BJ (cell line): ENCODE measurements around the gene IMPG2. TPM values are rescaled to one million over a fixed set of nuclear protein-coding genes. Genes with fewer than 3 reads are reported as not detected.

Experiments
- CTCF ChIA-PET: fragments of 350-600 bp; formaldehyde crosslinking; extraction: SDS; loops from one replicate; lab custom pipeline; 2021; ENCODE audit warnings: antibody characterized with exemption, inconsistent platforms; lab: Yijun Ruan, JAX
- POLR2A ChIA-PET: fragments of 300-600 bp; sonication (Branson Sonifier 250); formaldehyde crosslinking; extraction: SDS; loops from one replicate; lab custom pipeline; 2021; ENCODE audit warnings: antibody characterized with exemption; lab: Charles Lee
- DNase-seq: peaks from one replicate; pipeline ENCODE4 v3.0.0-alpha.2; 2011; ENCODE audit warnings: low read depth
- H3K27me3 ChIP-seq: 2 replicates; pipeline ENCODE4 v1.6.0; 2011; ENCODE audit warnings: low read length; ENCODE audit not compliant: control insufficient read depth, insufficient read depth
- H3K36me3 ChIP-seq: 2 replicates; pipeline ENCODE4 v1.5.1; 2011; ENCODE audit warnings: low read length; ENCODE audit not compliant: control insufficient read depth, insufficient read depth
- H3K4me3 ChIP-seq: 2 replicates; pipeline ENCODE4 v1.5.1; 2011; ENCODE audit warnings: low read depth, mild to moderate bottlenecking, control low read depth, low read length
- polyA plus RNA-seq: library from polyadenylated mRNA; depleted of rRNA; stranded (reverse); fragments of >200 nt; gene quantifications from 2 replicates; pipeline ENCODE4 v1.2.3, GENCODE V29; 2011
- TF ChIP-seq, protein P1 (sequence below): IDR thresholded peaks from 2 replicates; pipeline ENCODE4 v1.5.1; 2011; ENCODE audit warnings: low read depth, mild to moderate bottlenecking, control low read depth, inconsistent platforms, low read length, moderate library complexity; ENCODE audit not compliant: insufficient read depth

The IMPG2 gene
- polyA plus RNA-seq, 1 experiment: 0.10 TPM

DNA sequence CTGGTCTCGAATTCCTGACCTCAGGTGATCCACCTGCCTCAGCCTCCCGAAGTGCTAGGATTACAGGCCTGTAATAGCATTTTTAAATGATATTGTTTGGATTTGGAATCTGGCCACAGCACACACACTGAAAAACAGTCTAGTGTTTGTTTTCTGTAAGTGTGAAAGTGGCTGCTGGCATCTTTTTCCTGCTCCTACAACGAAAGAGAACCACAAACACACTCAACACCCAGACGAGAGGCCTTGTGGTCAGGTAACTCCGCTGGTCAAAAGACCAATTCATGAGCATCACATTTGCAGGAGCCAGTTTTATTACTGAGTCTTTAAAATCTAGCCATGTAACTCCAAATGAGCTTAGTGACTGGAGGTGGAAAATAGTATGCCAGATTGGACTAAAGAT is 50.2 kb downstream of the IMPG2 start:
- Histone ChIP-seq H3K27me3 (no peaks in the 10 kb centered on the region), H3K36me3 (no peaks in the 10 kb centered on the region), H3K4me3 (no peak overlapping the region)
- POLR2A ChIA-PET: no interaction called here
- CTCF ChIA-PET: no interaction called here
- TF ChIP-seq, protein P1, sequence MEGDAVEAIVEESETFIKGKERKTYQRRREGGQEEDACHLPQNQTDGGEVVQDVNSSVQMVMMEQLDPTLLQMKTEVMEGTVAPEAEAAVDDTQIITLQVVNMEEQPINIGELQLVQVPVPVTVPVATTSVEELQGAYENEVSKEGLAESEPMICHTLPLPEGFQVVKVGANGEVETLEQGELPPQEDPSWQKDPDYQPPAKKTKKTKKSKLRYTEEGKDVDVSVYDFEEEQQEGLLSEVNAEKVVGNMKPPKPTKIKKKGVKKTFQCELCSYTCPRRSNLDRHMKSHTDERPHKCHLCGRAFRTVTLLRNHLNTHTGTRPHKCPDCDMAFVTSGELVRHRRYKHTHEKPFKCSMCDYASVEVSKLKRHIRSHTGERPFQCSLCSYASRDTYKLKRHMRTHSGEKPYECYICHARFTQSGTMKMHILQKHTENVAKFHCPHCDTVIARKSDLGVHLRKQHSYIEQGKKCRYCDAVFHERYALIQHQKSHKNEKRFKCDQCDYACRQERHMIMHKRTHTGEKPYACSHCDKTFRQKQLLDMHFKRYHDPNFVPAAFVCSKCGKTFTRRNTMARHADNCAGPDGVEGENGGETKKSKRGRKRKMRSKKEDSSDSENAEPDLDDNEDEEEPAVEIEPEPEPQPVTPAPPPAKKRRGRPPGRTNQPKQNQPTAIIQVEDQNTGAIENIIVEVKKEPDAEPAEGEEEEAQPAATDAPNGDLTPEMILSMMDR: no peak
- no peak for DNase-seq

DNA sequence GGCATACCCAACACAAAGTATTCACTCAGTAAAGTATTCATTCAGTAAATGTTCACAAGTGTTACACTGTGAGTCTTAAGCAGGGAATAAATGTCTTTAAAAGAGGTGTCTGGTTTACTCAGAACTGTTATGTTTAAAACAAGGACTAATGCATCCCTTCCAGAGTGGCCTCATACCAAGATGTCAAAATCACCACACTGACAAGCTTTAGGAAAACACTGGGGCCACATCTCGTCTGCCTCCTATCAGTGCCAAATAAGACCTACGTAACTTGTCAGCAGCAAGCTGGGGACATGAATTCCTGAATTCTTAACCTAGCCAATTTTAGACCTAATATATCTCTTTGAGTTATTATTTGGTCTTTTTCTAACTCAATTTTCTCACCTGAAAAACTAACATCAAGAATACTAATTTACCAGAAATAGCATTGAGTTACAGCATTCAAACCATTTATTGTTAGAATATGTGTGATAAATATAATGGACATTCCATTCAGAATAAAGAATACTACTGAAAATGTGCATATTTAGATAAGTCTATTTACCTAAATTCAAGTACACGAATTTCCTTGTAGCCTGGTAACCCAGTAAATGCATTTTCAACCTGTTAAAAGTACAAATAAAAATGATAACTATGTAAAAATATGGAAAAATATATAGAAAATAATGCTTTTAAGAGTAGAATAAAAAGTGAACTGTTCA is 51.3 kb downstream of the IMPG2 start:
- no peaks in the 10 kb centered on the region for H3K36me3 ChIP-seq
- no peaks in the 10 kb centered on the region for H3K27me3 ChIP-seq
- TF ChIP-seq, protein P1: no peak
- no peak for DNase-seq
- ChIA-PET POLR2A (no interaction called here), CTCF (no interaction called here)
- H3K4me3 ChIP-seq: no peak overlapping the region

DNA sequence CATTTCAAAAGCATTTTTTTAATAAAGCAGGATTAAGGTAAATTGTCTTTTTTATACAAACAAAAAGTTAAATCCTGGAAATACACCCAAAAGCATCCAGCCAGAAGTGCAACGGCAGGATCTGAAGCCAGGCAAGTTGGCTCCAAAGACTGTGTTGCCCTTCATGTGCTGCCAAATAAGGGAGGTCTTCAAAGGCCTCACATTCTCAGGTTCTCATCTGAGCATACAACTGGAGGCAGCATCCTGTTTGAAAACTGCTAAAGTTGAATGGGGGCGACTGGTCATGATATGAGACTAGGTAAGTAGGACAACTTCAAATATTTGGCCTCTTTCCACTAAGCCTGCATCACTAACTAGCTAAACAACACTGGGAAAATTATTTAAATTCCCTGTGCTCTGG is 52.2 kb downstream of the IMPG2 start:
- DNase-seq: no peak
- TF ChIP-seq, protein P1: no peak
- Histone ChIP-seq H3K4me3 (no peak overlapping the region), H3K27me3 (no peaks in the 10 kb centered on the region), H3K36me3 (no peaks in the 10 kb centered on the region)
- ChIA-PET POLR2A (no interaction called here), CTCF (no interaction called here)

DNA sequence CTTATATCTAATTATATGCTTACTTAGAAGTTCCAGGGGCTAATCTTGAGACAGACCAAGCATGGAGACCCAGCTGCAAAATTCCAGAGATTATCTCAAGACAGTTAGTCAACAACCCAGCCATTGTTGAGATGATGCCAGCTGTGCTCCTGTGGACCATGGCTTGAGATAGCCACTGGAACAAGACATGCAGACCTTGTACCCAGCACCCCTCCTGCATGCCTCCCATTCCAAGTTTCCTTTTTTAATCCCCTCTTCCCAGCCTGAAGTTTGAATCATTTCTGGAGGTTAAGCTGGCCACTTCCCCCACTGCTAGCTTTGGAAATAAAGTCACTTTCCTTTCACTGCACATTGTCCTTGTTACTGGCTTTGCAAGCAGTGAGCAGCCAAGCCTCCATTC is 53.8 kb downstream of the IMPG2 start:
- H3K27me3 ChIP-seq: no peaks in the 10 kb centered on the region
- DNase-seq: no peak
- no peaks in the 10 kb centered on the region for H3K36me3 ChIP-seq
- ChIA-PET POLR2A (no interaction called here), CTCF (interaction anchor here (0.8 kb wide), 1 partner anchor 384 kb away, joined by 3 read pairs; no protein-coding TSS in a partner anchor)
- TF ChIP-seq, protein P1: no peak
- H3K4me3 ChIP-seq: no peak overlapping the region

DNA sequence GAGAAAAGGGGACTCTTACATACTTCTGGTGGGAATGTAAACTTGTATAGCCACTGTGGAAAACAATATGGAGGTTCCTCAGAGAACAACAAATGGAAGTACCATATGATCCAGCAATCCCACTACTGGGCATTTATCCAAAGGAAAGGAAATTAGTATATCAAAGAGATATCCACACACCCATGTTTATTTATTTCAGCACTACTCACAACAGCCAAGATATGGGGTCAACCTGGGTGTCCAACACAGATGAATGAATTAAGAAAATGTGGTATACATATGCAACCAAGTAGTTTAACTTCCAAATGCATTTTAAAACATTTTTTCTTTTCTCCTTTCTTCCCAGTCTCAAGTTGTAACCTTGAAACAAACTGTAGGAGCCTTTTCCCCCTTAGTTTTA is 54.3 kb downstream of the IMPG2 start:
- POLR2A ChIA-PET: no interaction called here
- TF ChIP-seq, protein P1: no peak

More for the DNA sequence above, 54.3 kb downstream of the IMPG2 start:
- H3K4me3 ChIP-seq: no peak overlapping the region
- no peaks in the 10 kb centered on the region for H3K36me3 ChIP-seq
- H3K27me3 ChIP-seq: no peaks in the 10 kb centered on the region
- DNase-seq: no peak
- CTCF ChIA-PET: no interaction called here
